MM.1S (cell line): ENCODE measurements around the gene CDKL5.

Experiments
- EZH2 ChIP-seq: fragments of 300-600 bp; sonication (generic); optimal IDR thresholded peaks from 2 replicates; pipeline ENCODE3; 2017; ENCODE audit warnings: low read depth, mild to moderate bottlenecking, antibody characterized with exemption, low read length, mixed read lengths
- EZH2phosphoT487 ChIP-seq: fragments of 300-600 bp; sonication (generic); IDR thresholded peaks from 2 replicates; pipeline ENCODE4 v1.6.1; 2018; ENCODE audit warnings: antibody characterized with exemption, low read length
- TF ChIP-seq, protein P1 (sequence below): fragments of 300-600 bp; sonication (generic); IDR thresholded peaks from 2 replicates; pipeline ENCODE4 v1.5.1; 2016; ENCODE audit warnings: antibody characterized with exemption, low read length, mixed read lengths

DNA sequence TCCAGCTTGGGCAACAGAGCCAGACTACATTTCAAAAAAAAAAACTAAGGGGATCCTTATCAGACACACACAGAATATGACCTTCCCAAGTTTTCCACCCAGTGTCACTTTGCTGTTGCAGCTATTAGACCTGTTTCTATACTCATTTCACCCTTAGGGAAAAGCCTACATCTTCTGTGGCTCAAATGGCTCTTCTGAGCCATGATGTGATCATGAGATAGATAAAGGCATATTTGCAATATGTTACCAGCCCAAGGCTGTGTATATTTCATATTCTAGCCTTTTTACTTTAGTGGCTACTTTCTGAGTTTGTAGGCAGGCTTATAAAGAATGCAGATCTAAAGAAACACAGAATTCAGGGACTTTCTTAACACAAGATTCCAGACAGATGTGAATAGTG is 227.2 kb downstream of the CDKL5 start:
- TF ChIP-seq, protein P1, sequence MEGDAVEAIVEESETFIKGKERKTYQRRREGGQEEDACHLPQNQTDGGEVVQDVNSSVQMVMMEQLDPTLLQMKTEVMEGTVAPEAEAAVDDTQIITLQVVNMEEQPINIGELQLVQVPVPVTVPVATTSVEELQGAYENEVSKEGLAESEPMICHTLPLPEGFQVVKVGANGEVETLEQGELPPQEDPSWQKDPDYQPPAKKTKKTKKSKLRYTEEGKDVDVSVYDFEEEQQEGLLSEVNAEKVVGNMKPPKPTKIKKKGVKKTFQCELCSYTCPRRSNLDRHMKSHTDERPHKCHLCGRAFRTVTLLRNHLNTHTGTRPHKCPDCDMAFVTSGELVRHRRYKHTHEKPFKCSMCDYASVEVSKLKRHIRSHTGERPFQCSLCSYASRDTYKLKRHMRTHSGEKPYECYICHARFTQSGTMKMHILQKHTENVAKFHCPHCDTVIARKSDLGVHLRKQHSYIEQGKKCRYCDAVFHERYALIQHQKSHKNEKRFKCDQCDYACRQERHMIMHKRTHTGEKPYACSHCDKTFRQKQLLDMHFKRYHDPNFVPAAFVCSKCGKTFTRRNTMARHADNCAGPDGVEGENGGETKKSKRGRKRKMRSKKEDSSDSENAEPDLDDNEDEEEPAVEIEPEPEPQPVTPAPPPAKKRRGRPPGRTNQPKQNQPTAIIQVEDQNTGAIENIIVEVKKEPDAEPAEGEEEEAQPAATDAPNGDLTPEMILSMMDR = no peak
- no peak for TF ChIP-seq EZH2
- no peak for TF ChIP-seq EZH2phosphoT487
